WTC11 (cell line): Measurements from ENCODE around the gene IRF4.

Source experiments
- CBFB ChIP-seq: sonication (generic); formaldehyde crosslinking; IDR thresholded peaks from 2 replicates; pipeline ENCODE4 v1.8.1; 2022; ENCODE audit warnings: mild to moderate bottlenecking, low read depth, missing genetic modification reagents
- CTCF ChIP-seq: fragments of 200-600 bp; IDR thresholded peaks from 2 replicates; pipeline ENCODE4 v1.8.0; 2022; ENCODE audit warnings: antibody characterized with exemption
- ELF4 ChIP-seq: sonication (generic); formaldehyde crosslinking; IDR thresholded peaks from 2 replicates; pipeline ENCODE4 v1.8.1; 2022; ENCODE audit warnings: low read depth, mild to moderate bottlenecking, moderate library complexity, missing genetic modification reagents
- NR1H2 ChIP-seq: sonication (generic); formaldehyde crosslinking; IDR thresholded peaks from 2 replicates; pipeline ENCODE4 v1.9.0; 2021; ENCODE audit warnings: mild to moderate bottlenecking, moderate library complexity, missing genetic modification reagents
- TEAD4 ChIP-seq: sonication (generic); formaldehyde crosslinking; IDR thresholded peaks from 2 replicates; pipeline ENCODE4 v1.8.0; 2022; ENCODE audit warnings: mild to moderate bottlenecking, missing genetic modification reagents
- ZNF232 ChIP-seq: sonication (generic); formaldehyde crosslinking; IDR thresholded peaks from 2 replicates; pipeline ENCODE4 v1.8.0; 2022; ENCODE audit warnings: mild to moderate bottlenecking, missing genetic modification reagents
- TF ChIP-seq, protein P1 (sequence below): fragments of 250-450 bp; sonication (Bioruptor Pico); IDR thresholded peaks from 2 replicates; pipeline ENCODE4 v1.9.0; 2021; ENCODE audit warnings: moderate library complexity, mild to moderate bottlenecking, inconsistent platforms, borderline replicate concordance

GRCh38 chr6:445571-446417, 54.2 kb downstream of the IRF4 start:
- TF ChIP-seq, protein P1, sequence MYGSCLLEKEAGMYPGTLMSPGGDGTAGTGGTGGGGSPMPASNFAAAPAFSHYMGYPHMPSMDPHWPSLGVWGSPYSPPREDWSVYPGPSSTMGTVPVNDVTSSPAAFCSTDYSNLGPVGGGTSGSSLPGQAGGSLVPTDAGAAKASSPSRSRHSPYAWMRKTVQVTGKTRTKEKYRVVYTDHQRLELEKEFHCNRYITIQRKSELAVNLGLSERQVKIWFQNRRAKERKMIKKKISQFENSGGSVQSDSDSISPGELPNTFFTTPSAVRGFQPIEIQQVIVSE (CRISPR knock-in tag): no peak
- TF ChIP-seq CTCF (no peak), TEAD4 (no peak), NR1H2 (CRISPR knock-in tag) (no peak), ELF4 (CRISPR knock-in tag) (no peak), CBFB (no peak), ZNF232 (no peak)
